ENCODE results near the gene ARHGAP19. TPM values are rescaled to one million over a fixed set of nuclear protein-coding genes. Genes with fewer than 3 reads are reported as not detected.

The ARHGAP19 gene
- total RNA-seq, 1 experiment from 2014 or later: 33.2 TPM

- no peak overlapping the region for H2BK12ac ChIP-seq (ENCODE audit: insufficient read length, low read depth, low read length)
- H2AFZ ChIP-seq (ENCODE audit: low read length): no peak overlapping the region
- no peak overlapping the region for H3K23ac ChIP-seq (ENCODE audit: insufficient read length, low read depth, low read length)
- H3K9me3 ChIP-seq (ENCODE audit: control insufficient read depth, low read depth, low read length): no peaks in the 10 kb centered on the region
- H3K27me3 ChIP-seq (ENCODE audit: insufficient read depth, low read length): no peaks in the 10 kb centered on the region
- no peaks in the 10 kb centered on the region for H3K4me1 ChIP-seq (ENCODE audit: insufficient read depth, low read length)
- H4K20me1 ChIP-seq (ENCODE audit: control insufficient read depth, insufficient read depth, insufficient read length): no peaks in the 10 kb centered on the region
- H4K91ac ChIP-seq (ENCODE audit: insufficient read length, low read depth, low read length): no peak overlapping the region
- H4K5ac ChIP-seq (ENCODE audit: insufficient read length, low read depth, low read length): no peak overlapping the region
- H2BK120ac ChIP-seq (ENCODE audit: low read depth, low read length, poor library complexity, severe bottlenecking): no peak overlapping the region
- no peaks in the 10 kb centered on the region; the same call in 1 of the 2 replicates for H3K27me3 Mint-ChIP-seq (ENCODE audit: low read depth)
- H3K27ac ChIP-seq (ENCODE audit: insufficient read length, low read depth, low read length): no peak overlapping the region
- H3K4me2 ChIP-seq (ENCODE audit: insufficient read depth, insufficient read length, low read length): no peak overlapping the region
- no peak overlapping the region for H3K4me3 Mint-ChIP-seq
- H2AK5ac ChIP-seq (ENCODE audit: insufficient read length, low read length): no peak overlapping the region
- no peak overlapping the region for H2BK5ac ChIP-seq (ENCODE audit: insufficient read length, low read length)
- no peak for TF ChIP-seq CTCF (conservative IDR thresholded peaks at IDR 0.05)
- H3K36me3 Mint-ChIP-seq (ENCODE audit: insufficient read depth in 1 of 3, low read depth in 3 of 3): no peaks in the 10 kb centered on the region
- H3K27ac Mint-ChIP-seq: no peak overlapping the region
- no peak overlapping the region for H3K9ac ChIP-seq (ENCODE audit: extremely low read depth, insufficient read length, low read length)
- no peaks in the 10 kb centered on the region for H3K9me3 Mint-ChIP-seq
- no peaks in the 10 kb centered on the region for H3K79me2 ChIP-seq (ENCODE audit: insufficient read depth, low read length)
- DNase-seq: no peak
- no peaks in the 10 kb centered on the region for H3K23me2 ChIP-seq (ENCODE audit: insufficient read length, low read depth, low read length, poor library complexity, severe bottlenecking)
- H3K4me1 Mint-ChIP-seq: no peaks in the 10 kb centered on the region
- no CpG with 5 or more reads among the region's 4 CpGs for WGBS (ENCODE audit: extremely low coverage, insufficient read length, low lambda C conversion rate)
- H3K14ac ChIP-seq (ENCODE audit: insufficient read depth, low read length): no peak overlapping the region
- H4K8ac ChIP-seq (replicated peaks; ENCODE audit: insufficient read length, low read depth, low read length): no peak overlapping the region
- no peak overlapping the region for H3K56ac ChIP-seq (ENCODE audit: insufficient read length, low read depth, low read length)
- no peak overlapping the region for H2BK15ac ChIP-seq (ENCODE audit: low read depth, low read length)
- no peak overlapping the region for H3K4ac ChIP-seq (ENCODE audit: low read depth, low read length)
- H3T11ph ChIP-seq (ENCODE audit: low read length): no peak overlapping the region
- H3K79me1 ChIP-seq (ENCODE audit: insufficient read depth, low read depth, low read length, poor library complexity, severe bottlenecking): no peaks in the 10 kb centered on the region
- H3K18ac ChIP-seq (ENCODE audit: insufficient read length, low read depth, low read length): no peak overlapping the region
- H2BK20ac ChIP-seq (ENCODE audit: low read depth, low read length, poor library complexity, severe bottlenecking): no peak overlapping the region
These were observed 18.7 kb upstream of the ARHGAP19 start for GRCh38 chr10:97311111-97311626.
